DMS53 treated with DMSO at 0.1 percent for 48 hours (cell line): Measurements from ENCODE around the gene IGF1.

Experiments used
- DNase-seq: peaks from one replicate; lab custom pipeline; 2025; ENCODE audit not compliant: unreplicated experiment; lab: John Stamatoyannopoulos, UW

The IGF1 gene

GRCh38 chr12:102480406-102480805 is at the start of gene IGF1:
Gene IGF1, minus strand, starts transcription at chr12:102480563. Its CDS starts 182 bp downstream, at chr12:102480381.
- peak; percentile 71 for DNase-seq

- DNase-seq = no peak
These were observed 47.7 kb upstream of the IGF1 start for GRCh38 chr12:102528111-102528510.

GRCh38 chr12:102527171-102527720 is 46.9 kb upstream of the IGF1 start:
- DNase-seq = no peak

- DNase-seq = no peak
These were observed 46.3 kb upstream of the IGF1 start for GRCh38 chr12:102526656-102527055.

GRCh38 chr12:102522768-102523167 is 42.4 kb upstream of the IGF1 start:
- no peak for DNase-seq

DNA sequence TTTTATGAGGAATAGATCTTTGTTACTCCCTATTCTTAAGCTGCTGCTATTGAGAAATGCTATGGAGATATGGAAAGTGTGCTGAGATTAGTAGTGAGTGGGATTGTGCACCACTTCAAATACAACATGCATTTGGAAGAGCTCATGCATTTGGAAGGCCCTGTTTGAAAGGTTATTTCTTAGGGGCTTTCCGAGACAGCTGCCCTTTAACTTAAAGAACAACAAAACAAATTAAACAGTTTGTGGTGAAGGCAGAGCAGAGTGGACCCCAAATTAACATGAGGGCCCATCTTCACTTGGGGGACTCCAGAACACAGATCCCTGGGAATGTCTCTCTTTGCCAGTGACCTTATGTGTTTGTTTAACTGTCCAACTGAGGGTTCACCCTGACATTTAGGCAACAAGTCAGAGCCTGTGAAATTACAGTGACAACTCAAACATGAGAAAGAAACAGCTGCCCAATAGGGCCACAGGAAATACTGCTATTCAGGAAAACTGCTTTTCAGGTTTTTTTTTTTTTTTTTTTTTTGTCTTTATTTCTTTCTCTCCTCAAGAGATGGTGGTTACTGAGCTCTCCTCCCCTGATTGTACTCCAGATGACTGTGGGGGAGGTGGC is 41.4 kb upstream of the IGF1 start:
- no peak for DNase-seq

DNA sequence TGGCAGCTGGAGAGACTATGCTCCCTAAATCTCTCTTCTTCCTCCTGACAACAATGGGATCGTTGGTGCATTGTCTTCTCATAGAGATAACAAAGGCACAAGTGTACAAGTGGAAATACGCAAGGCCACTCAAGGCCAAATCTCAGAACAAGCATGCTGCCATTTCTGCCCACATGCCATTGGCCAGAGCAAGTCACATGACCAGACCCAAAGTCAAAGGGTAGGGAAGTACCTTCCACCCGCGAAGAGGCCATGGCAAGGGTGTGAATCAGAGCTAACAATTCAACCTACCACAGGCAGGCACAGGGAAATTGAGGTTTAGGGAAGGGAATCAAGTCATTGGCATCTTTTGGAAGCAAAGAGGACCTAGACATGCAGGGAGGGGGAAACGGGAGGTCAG is 38.5 kb upstream of the IGF1 start:
- no peak for DNase-seq

DNA sequence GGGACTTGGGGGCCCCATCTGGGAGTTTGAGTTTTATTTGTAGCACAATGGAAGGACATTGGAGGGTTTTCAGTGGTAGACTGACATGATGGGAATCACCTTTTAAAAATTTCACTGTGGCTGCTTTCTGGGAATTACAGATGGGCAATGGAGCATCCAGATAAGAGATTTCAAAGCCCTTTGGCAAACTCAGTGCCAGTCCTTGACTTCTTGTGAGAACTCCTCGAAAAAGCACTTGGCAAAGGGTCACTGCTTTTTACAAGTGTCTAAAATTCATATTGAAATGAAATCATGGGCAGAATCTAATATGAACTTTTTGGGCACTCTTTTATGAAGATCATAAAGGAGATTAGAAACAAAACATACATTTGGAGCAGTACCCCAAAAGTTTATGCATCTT is 34.3 kb upstream of the IGF1 start:
- no peak for DNase-seq

GRCh38 chr12:102513739-102514138 is 33.4 kb upstream of the IGF1 start:
- no peak for DNase-seq

GRCh38 chr12:102513272-102513671 is 32.9 kb upstream of the IGF1 start:
- no peak for DNase-seq

DNA sequence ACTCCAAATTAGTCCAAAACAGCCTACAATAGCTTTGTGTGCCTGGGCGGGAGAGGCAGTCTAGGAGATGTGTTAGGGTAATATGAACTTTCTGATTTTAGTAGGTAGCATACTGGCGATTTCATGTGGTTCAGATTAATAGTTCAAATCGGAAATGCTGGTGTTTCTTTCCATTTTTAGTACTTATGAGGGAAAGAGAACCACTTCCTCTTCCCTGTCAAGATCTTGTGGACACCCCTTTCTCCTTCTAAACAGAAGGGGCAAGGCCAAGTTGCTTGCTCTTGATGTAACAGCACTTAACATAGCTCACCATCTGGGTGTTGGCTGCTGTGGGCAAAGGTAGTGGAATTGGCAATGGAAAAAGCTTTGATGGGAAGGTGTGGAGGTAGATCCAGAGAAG is 32.2 kb upstream of the IGF1 start:
- no peak for DNase-seq

- DNase-seq = no peak
These were observed 31.2 kb upstream of the IGF1 start for GRCh38 chr12:102511575-102511974.

GRCh38 chr12:102510463-102510862 is 30.1 kb upstream of the IGF1 start:
- no peak for DNase-seq

DNA sequence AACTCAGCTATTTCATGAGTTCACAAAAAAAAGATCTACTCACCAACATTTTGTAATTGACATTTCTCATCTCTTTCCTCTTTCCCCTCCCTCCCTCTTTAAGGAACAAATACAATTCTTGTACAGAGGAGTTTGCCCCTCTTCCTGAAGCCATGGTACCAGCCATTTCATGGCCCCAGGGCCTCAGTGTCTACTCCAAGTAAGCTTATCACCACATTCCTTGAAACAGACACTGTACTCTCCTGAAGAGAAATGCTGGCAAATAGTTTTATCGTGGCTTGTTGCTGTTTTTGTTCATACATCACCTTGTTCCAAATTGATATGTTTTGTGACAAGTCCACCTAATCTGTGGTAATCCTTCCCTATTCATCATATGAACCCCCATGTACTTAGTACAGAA is 29.7 kb upstream of the IGF1 start:
- DNase-seq = no peak

DNA sequence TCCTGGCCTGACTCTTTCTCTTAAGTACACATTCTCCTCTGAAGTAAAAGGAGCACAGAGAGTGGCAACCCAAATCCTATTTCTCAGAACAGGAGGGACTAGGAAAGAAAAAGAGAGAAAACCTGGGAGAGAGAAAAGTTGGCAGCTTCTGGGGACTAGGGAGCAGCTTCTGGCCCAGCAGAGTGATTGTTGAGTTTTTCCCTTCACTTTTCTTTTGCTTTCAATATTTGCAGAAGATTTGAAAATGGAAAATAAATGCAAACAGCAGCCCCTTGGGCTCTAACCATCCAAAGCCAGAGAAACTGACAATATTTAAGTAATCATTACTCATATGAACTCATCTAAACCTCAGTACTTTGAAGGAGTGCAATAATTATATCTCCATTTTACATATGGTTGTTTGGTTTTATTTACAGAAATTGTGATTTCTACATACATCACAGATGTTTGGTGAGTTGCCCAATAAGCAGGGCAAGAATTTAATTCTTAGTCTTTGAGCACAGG is 28.8 kb upstream of the IGF1 start:
- no peak for DNase-seq

GRCh38 chr12:102508052-102508451 is 27.7 kb upstream of the IGF1 start:
- no peak for DNase-seq

- DNase-seq = no peak
These were observed 26.9 kb upstream of the IGF1 start for GRCh38 chr12:102507301-102507700.

- no peak for DNase-seq
These were observed 24.5 kb upstream of the IGF1 start for GRCh38 chr12:102504871-102505270.

DNA sequence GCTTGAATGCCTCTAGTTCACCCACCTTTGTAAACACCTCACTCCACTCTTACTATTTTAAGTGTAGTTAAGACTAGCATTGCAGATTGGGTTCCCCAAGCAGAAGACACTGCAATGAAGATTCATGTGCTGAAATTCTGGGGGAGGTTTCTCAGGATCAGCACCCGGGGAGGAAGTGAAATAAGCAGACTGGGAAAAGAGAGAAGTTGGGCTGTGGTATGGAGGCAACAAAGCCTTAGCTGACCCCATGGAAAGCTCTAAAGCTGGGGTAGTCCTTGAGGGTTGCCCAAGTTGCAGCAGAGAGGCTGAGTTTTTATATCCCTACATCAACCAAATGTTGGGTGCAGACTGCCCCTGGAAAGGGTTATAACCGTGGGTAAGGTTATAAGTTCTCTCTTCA is 23.9 kb upstream of the IGF1 start:
- DNase-seq = no peak

- no peak for DNase-seq
These were observed 23.5 kb upstream of the IGF1 start for GRCh38 chr12:102503831-102504230.

- DNase-seq = no peak
These were observed 22.8 kb upstream of the IGF1 start for GRCh38 chr12:102503056-102503681.

GRCh38 chr12:102501773-102502172 is 21.4 kb upstream of the IGF1 start:
- no peak for DNase-seq

DNA sequence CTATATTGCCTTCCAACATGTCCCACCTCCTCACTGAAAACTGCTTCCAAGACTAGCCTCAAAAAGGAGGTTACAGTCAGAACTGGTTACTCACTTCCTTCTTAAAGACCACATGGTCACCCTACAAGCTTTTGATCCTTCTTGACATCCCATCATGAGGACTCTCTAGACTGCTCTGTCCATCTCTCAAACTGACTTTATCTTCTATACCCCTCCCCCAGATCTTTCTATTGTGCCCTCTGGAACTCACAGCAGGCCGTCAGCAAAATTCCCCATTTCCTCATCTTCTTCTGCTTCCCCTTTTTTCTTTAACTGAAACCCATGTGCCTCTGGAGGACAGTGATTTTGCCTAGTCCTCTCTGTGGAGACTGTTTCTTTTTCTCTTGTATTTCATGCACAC is 18.1 kb upstream of the IGF1 start:
- DNase-seq = no peak
